ENCODE measurements around the gene GATD1. TPM values are rescaled to one million over a fixed set of nuclear protein-coding genes. Genes with fewer than 3 reads are reported as not detected.

GATD1 gene
- total and polyA plus RNA-seq, 9 of the 15 experiments (the other 6 are each of a cell fraction or from before 2014, with no cell fraction given): 2.8 to 144 (median 36.9) TPM

- no peak for TF ChIP-seq CHAMP1 (IDR thresholded peaks at IDR 0.05)
- TF ChIP-seq ZNF655 (CRISPR knock-in tag; IDR thresholded peaks at IDR 0.05): no peak
- no peak for TF ChIP-seq SRSF7 (optimal IDR thresholded peaks at IDR 0.05; ENCODE audit: low read depth, low read length)
- TF ChIP-seq ZC3H8 (IDR thresholded peaks at IDR 0.05): no peak
- no peak for TF ChIP-seq ZNF280B (CRISPR knock-in tag; IDR thresholded peaks at IDR 0.05)
- TF ChIP-seq HDAC6 (IDR thresholded peaks at IDR 0.05; ENCODE audit: low read depth, low read length): no peak
- no peak for TF ChIP-seq HOMEZ (CRISPR knock-in tag; IDR thresholded peaks at IDR 0.05)
- no peak for TF ChIP-seq CBX2 (IDR thresholded peaks at IDR 0.05; ENCODE audit: insufficient read depth, low read length, poor library complexity, severe bottlenecking)
- TF ChIP-seq ZNF395 (CRISPR knock-in tag; IDR thresholded peaks at IDR 0.05): no peak
- TF ChIP-seq ZNF699 (CRISPR knock-in tag; IDR thresholded peaks at IDR 0.05; ENCODE audit: insufficient replicate concordance): no peak
- TF ChIP-seq SFPQ (IDR thresholded peaks at IDR 0.05; ENCODE audit: low read depth, low read length): no peak
- no peak for TF ChIP-seq ARNT (IDR thresholded peaks at IDR 0.05)
These were observed at the start of gene GATD1 (continued) for GRCh38 chr11:777288-778255.

Measured in K562 (cell line).